MCF 10A (cell line): ENCODE data around the gene DBN1. TPM values are rescaled to one million over a fixed set of nuclear protein-coding genes. Genes with fewer than 3 reads are reported as not detected.
A peak's percentile ranks its signal among the peaks of the same experiment; 100 is the strongest.

ENCODE experiments used
- BruUV-seq: library from RNA; stranded (reverse); fragments of 400-500 nt; replicated peaks from 2 replicates; lab custom pipeline; 2021; lab: Mats Ljungman, UMichigan
- CTCF ChIA-PET: fragments of 300-600 bp; sonication (Branson Sonifier 250); formaldehyde crosslinking; extraction: SDS; loops from one replicate; lab custom pipeline; 2021; ENCODE audit warnings: antibody characterized with exemption, inconsistent platforms; lab: Yijun Ruan, JAX
- POLR2A ChIA-PET: fragments of 300-600, 350-650 bp; sonication (Branson Sonifier 250); formaldehyde crosslinking; extraction: SDS; loops from one replicate; lab custom pipeline; 2020; ENCODE audit warnings: antibody characterized with exemption, inconsistent platforms; lab: Yijun Ruan, JAX
- DNase-seq: peaks from one replicate; pipeline ENCODE4 v3.0.0-alpha.2; 2018; ENCODE audit not compliant: unreplicated experiment
- H3K27ac Mint-ChIP-seq: one replicate; pipeline ENCODE4 v1.8.0; 2022; ENCODE audit warnings: mild to moderate bottlenecking, low read depth, mixed read lengths; ENCODE audit not compliant: unreplicated experiment
- H3K27me3 Mint-ChIP-seq: one replicate; pipeline ENCODE4 v1.8.0; 2022; ENCODE audit warnings: mixed read lengths; ENCODE audit not compliant: insufficient read depth, unreplicated experiment
- H3K36me3 Mint-ChIP-seq: one replicate; pipeline ENCODE4 v1.8.0; 2022; ENCODE audit warnings: mild to moderate bottlenecking, moderate library complexity, mixed read lengths; ENCODE audit not compliant: insufficient read depth, unreplicated experiment
- H3K4me1 Mint-ChIP-seq: one replicate; pipeline ENCODE4 v1.8.0; 2022; ENCODE audit warnings: mixed read lengths; ENCODE audit not compliant: insufficient read depth, unreplicated experiment
- H3K4me3 Mint-ChIP-seq: one replicate; pipeline ENCODE4 v1.8.0; 2022; ENCODE audit warnings: mild to moderate bottlenecking, moderate library complexity, mixed read lengths; ENCODE audit not compliant: unreplicated experiment
- H3K9me3 Mint-ChIP-seq: one replicate; pipeline ENCODE4 v1.8.0; 2022; ENCODE audit warnings: mixed read lengths; ENCODE audit not compliant: unreplicated experiment
- CTCF ChIP-seq: fragments of 200-600 bp; IDR thresholded peaks from one replicate; pipeline ENCODE4 v1.8.0; 2022; ENCODE audit warnings: antibody characterized with exemption, mild to moderate bottlenecking; ENCODE audit not compliant: unreplicated experiment
- intact Hi-C: fragments of 100-400 bp; cut with micrococcal nuclease; formaldehyde crosslinking; loops from 2 replicates; pipeline ENCODE4 v1.14.1; 2022
- total RNA-seq: library from RNA; stranded (reverse); gene quantifications from 2 replicates; pipeline ENCODE4 v1.2.3, GENCODE V29; 2022

DBN1 gene
- total RNA-seq, 1 experiment from 2014 or later, result 165 TPM

- H3K27me3 Mint-ChIP-seq, result no peaks in the 10 kb centered on the region
- H3K27ac Mint-ChIP-seq, result peak overlapping the region; percentile 55
- no TSS peak for BruUV-seq
- peaks cover 56% of the 10 kb centered on the region for H3K36me3 Mint-ChIP-seq
- no peak for TF ChIP-seq CTCF
- H3K9me3 Mint-ChIP-seq, result no peaks in the 10 kb centered on the region
- POLR2A ChIA-PET, result interaction anchor here (0.7 to 5.1 kb wide), 4 partner anchors 10 to 80 kb away, joined by 3 to 31 read pairs (median 3); partner anchors contain the start of gene B4GALT7
- CTCF ChIA-PET, result interaction anchor here (1.1 to 2.9 kb wide), 4 partner anchors 26 to 91 kb away, joined by 3 to 12 read pairs (median 4); no protein-coding TSS in a partner anchor
- H3K4me1 Mint-ChIP-seq, result peaks cover 25% of the 10 kb centered on the region
- intact Hi-C loops, result no loop called here
- peak overlapping the region; percentile 38 for H3K4me3 Mint-ChIP-seq
- no peak for DNase-seq
Measured at GRCh38 chr5:177519463-177520235, 46.2 kb upstream of the DBN1 start.

GRCh38 chr5:177516601-177517568 lies 43.5 kb upstream of the DBN1 start, which contains the start of gene DDX41:
DDX41 (minus strand) TSS chr5:177516961; CDS start chr5:177516945, 16 bp downstream.
- TF ChIP-seq CTCF, result no peak
- TSS peak; percentile 55 for BruUV-seq
- Mint-ChIP-seq H3K4me3 (peak within 1 kb of the TSS; percentile 85), H3K4me1 (peaks cover 34% of the 10 kb centered on the region), H3K36me3 (peaks cover 68% of the 10 kb centered on the region), H3K27me3 (no peaks in the 10 kb centered on the region), H3K9me3 (no peaks in the 10 kb centered on the region), H3K27ac (peak within 1 kb of the TSS; percentile 91)
- POLR2A ChIA-PET, result interaction anchor here (0.6 to 2.7 kb wide), 26 partner anchors 8 to 963 kb away, joined by 3 to 60 read pairs (median 4); partner anchors contain the start of genes B4GALT7, GRK6, LMAN2 and PDLIM7
- peak; percentile 100 for DNase-seq
- intact Hi-C loops, result loop anchor here (2.0 kb wide), 3 partner anchors 28 to 82 kb away; partner anchors contain the start of gene FAM193B
- CTCF ChIA-PET, result interaction anchor here (0.5 to 4.3 kb wide), 10 partner anchors 12 to 208 kb away, joined by 3 to 42 read pairs (median 4); partner anchors contain the start of gene PDLIM7

GRCh38 chr5:177515580-177515979 lies 42.1 kb upstream of the DBN1 start:
- Mint-ChIP-seq H3K36me3 (peaks cover 69% of the 10 kb centered on the region), H3K27ac (peak overlapping the region; percentile 91)

More at GRCh38 chr5:177515580-177515979, 42.1 kb upstream of the DBN1 start:
- BruUV-seq, result no TSS peak
- no peaks in the 10 kb centered on the region for H3K27me3 Mint-ChIP-seq
- peak overlapping the region; percentile 85 for H3K4me3 Mint-ChIP-seq
- TF ChIP-seq CTCF, result no peak
- ChIA-PET POLR2A (interaction anchor here (0.6 to 2.7 kb wide), 14 partner anchors 10 to 1127 kb away, joined by 3 to 60 read pairs (median 6); partner anchors contain the start of genes B4GALT7, HIGD2A, LMAN2 and NOP16), CTCF (interaction anchor here (0.7 to 4.3 kb wide), 8 partner anchors 9 to 207 kb away, joined by 3 to 42 read pairs (median 4); partner anchors contain the start of gene PDLIM7)
- no peaks in the 10 kb centered on the region for H3K9me3 Mint-ChIP-seq
- peaks cover 32% of the 10 kb centered on the region for H3K4me1 Mint-ChIP-seq
- no peak for DNase-seq
- intact Hi-C loops, result no loop called here
